Right atrium auricular region (tissue), 2 donors: ENCODE measurements around the gene CDK10. TPM values are rescaled to one million over a fixed set of nuclear protein-coding genes. Genes with fewer than 3 reads are reported as not detected.

Experiments
- DNase-seq: peaks from one replicate; pipeline ENCODE4 v3.0.0-alpha.2; 2019; ENCODE audit warnings: low spot score
- H3K27ac ChIP-seq, 2 donors: fragments of 200-600 bp; sonication (generic); 1 replicate in 1 of 2; 2 replicates in 1 of 2; pipeline ENCODE4 v1.5.1; 2016 to 2019
- H3K27me3 ChIP-seq, 2 donors: fragments of 200-600 bp; sonication (generic); one replicate each; pipeline versions ENCODE4 v1.5.1 to v1.6.0; 2017 to 2019
- H3K36me3 ChIP-seq: fragments of 200-600 bp; sonication (generic); one replicate; pipeline ENCODE4 v1.5.1; 2016
- H3K4me1 ChIP-seq, 2 donors: fragments of 200-600 bp; sonication (generic); one replicate each; pipeline versions ENCODE4 v1.5.1 to v1.6.0; 2017 to 2019
- H3K4me3 ChIP-seq, 2 donors: fragments of 200-600 bp; sonication (generic); 1 replicate in 1 of 2; 2 replicates in 1 of 2; pipeline ENCODE4 v1.5.1; 2017 to 2019; ENCODE audit warnings: mild to moderate bottlenecking in 1 of 2, moderate library complexity in 1 of 2
- H3K9me3 ChIP-seq, 2 donors: fragments of 200-600 bp; sonication (generic); one replicate each; pipeline ENCODE4 v1.5.1; 2019
- total RNA-seq, 2 donors: library from RNA; depleted of rRNA; stranded (reverse); fragments of >200 nt; gene quantifications; one replicate each; pipeline ENCODE4 v1.1.0, GENCODE V29; 2016
- TF ChIP-seq, protein P1 (sequence below), 2 donors: fragments of 200-600 bp; sonication (generic); IDR thresholded peaks; one replicate each; pipeline ENCODE4 v1.5.1; 2019; ENCODE audit warnings: antibody characterized with exemption in 2 of 2

The CDK10 gene
- total RNA-seq, 2 donors from 2014 or later: 13.8 to 20.2 TPM

DNA sequence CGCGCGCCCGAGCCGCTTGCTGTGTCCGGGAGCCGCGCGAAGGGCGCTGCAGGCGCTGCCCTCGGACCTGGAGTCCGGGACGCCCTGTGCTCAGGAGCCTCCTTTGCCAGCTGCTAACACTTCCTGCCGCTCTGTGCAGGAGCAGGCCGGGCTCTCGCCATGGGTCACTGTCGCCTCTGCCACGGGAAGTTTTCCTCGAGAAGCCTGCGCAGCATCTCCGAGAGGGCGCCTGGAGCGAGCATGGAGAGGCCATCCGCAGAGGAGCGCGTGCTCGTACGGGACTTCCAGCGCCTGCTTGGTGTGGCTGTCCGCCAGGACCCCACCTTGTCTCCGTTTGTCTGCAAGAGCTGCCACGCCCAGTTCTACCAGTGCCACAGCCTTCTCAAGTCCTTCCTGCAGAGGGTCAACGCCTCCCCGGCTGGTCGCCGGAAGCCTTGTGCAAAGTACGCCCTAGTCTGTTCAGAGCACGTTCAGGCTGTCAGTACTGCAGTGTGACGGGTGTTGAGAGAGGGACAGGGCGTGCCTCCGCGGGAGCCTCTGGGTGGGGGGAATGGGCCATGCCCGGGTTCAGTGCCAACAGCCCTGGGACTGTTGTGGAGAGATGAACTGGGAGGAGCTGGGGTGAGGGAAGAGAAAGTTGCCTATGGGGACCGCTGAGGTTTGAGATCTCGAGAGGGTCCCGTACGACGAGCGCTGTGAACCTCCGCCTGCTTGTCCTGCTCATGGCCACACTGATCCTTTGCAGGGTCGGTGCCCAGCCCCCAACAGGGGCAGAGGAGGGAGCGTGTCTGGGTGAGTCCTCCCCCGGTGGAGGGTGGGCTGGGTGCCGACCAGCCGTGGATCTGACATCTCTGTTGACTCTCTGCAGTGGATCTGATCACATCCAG is 36.1 kb downstream of the CDK10 start:
- Histone ChIP-seq H3K4me1 (peaks cover 0 to 38% of the 10 kb centered on the region in 2 donors), H3K27me3 (no peaks in the 10 kb centered on the region), H3K4me3 (peak overlapping the region; percentile 82 to 95), H3K9me3 (no peaks in the 10 kb centered on the region), H3K36me3 (peaks cover 48% of the 10 kb centered on the region), H3K27ac (peak overlapping the region; percentile 97 to 100)
- TF ChIP-seq, protein P1, sequence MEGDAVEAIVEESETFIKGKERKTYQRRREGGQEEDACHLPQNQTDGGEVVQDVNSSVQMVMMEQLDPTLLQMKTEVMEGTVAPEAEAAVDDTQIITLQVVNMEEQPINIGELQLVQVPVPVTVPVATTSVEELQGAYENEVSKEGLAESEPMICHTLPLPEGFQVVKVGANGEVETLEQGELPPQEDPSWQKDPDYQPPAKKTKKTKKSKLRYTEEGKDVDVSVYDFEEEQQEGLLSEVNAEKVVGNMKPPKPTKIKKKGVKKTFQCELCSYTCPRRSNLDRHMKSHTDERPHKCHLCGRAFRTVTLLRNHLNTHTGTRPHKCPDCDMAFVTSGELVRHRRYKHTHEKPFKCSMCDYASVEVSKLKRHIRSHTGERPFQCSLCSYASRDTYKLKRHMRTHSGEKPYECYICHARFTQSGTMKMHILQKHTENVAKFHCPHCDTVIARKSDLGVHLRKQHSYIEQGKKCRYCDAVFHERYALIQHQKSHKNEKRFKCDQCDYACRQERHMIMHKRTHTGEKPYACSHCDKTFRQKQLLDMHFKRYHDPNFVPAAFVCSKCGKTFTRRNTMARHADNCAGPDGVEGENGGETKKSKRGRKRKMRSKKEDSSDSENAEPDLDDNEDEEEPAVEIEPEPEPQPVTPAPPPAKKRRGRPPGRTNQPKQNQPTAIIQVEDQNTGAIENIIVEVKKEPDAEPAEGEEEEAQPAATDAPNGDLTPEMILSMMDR (IDR thresholded peaks at IDR 0.05): no peak
- peak; percentile 77 for DNase-seq

DNA sequence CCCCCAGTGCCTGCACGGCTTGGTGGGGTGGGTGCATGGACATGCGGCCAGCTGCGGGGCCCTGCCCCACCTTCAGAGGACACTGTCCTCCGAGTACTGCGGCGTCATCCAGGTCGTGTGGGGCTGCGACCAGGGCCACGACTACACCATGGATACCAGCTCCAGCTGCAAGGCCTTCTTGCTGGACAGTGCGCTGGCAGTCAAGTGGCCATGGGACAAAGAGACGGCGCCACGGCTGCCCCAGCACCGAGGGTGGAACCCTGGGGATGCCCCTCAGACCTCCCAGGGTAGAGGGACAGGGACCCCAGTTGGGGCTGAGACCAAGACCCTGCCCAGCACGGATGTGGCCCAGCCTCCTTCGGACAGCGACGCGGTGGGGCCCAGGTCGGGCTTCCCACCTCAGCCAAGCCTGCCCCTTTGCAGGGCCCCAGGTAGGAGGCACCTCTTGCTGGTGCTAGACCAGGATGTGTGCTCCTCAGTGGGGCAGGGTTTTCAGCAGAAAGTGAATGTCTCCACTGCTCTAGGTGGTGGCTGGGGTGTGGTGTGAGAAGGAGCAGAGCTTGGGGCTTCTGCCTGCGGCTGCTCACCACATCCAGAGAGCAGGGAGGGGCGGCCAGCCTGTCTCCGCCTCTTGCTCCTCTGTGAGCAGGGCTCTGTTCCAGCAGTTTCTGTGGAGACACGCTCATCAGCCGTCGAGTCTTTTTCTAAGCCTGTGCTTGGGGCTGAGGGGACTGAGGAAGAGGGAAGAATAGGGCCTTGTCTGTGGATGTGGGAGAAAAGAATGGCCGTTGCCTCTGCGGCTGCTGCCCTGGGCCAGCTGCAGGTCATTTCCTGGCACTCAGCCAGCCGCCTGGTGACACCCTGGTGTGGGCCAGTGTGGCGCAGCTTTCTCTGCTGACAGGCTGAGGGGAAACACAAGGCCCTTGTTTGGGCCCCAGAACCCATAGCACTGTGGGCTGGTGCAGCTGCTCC is 37.1 kb downstream of the CDK10 start:
- peaks cover 54% of the 10 kb centered on the region for H3K36me3 ChIP-seq
- DNase-seq: no peak
- H3K4me3 ChIP-seq: peak overlapping the region in 1 of 2 donors; percentile 82
- no peaks in the 10 kb centered on the region for H3K9me3 ChIP-seq
- peaks cover 0 to 38% of the 10 kb centered on the region in 2 donors for H3K4me1 ChIP-seq
- TF ChIP-seq, protein P1 (IDR thresholded peaks at IDR 0.05): no peak
- no peaks in the 10 kb centered on the region for H3K27me3 ChIP-seq
- peak overlapping the region in 1 of 2 donors; percentile 97 for H3K27ac ChIP-seq

DNA sequence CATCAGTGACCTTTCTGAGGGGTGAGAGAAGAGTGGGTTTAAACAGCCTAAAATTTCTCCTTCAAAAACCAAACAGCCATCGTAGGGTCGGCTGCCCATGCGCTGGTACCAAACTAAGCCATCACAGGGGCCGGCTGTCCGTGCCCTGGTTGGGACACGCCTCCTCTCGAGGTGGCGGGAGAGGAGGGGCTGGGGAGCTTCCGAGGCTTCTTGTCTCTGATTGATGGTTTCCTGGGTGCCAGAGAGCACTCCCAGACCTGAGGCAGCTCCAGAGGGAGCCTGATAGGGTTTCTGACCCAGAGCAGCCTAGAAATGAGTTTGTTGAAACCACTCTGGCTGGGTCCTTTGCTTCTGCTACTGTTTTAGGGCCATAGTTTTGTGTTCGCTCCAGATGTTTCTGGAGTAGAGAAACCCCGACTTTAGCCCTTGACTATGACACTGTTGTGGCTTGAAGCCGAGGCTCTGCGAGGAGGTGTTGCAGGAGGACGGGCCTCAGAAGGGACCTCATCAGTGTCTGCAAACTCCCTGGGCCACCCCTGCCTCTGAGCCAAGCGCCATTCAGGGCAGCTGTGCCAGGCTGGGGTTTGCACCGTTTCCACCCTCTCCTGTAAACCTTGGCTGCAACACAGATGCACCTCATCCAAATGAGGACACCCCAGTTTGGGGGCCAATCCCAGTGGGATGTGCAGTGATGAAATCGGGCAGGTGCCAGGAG is 41.1 kb downstream of the CDK10 start:
- H3K4me1 ChIP-seq: peaks cover 0 to 22% of the 10 kb centered on the region in 2 donors
- no peaks in the 10 kb centered on the region for H3K9me3 ChIP-seq
- H3K27ac ChIP-seq: no peak overlapping the region
- no peaks in the 10 kb centered on the region for H3K27me3 ChIP-seq
- DNase-seq: no peak
- H3K36me3 ChIP-seq: peaks cover 92% of the 10 kb centered on the region
- TF ChIP-seq, protein P1 (IDR thresholded peaks at IDR 0.05): no peak
- H3K4me3 ChIP-seq: no peak overlapping the region

DNA sequence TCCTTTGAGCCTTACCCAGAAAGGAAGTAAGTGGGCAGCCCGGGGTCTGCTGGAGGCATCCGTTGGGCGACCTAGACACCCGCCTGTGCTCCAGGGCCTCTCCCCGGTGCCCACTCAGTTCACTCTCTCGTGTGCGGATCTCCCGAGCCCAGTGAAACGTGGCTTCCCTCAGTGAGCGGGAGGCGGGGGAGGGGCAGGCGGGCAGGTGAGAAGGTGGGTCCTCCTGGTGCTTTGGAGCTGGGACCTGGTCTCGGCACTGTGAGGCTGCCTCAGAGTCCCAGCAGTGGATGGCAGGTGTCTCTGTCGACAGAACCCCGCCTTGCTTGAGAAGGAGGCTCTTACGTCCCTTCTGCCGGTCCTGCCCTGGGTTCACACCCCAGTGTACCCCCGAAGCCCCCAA is 42.8 kb downstream of the CDK10 start:
- Histone ChIP-seq H3K36me3 (peaks cover 93% of the 10 kb centered on the region), H3K4me3 (no peak overlapping the region), H3K9me3 (no peaks in the 10 kb centered on the region), H3K27ac (no peak overlapping the region), H3K27me3 (no peaks in the 10 kb centered on the region), H3K4me1 (peaks cover 0 to 4% of the 10 kb centered on the region in 2 donors)
- TF ChIP-seq, protein P1 (IDR thresholded peaks at IDR 0.05): no peak
- DNase-seq: no peak

DNA sequence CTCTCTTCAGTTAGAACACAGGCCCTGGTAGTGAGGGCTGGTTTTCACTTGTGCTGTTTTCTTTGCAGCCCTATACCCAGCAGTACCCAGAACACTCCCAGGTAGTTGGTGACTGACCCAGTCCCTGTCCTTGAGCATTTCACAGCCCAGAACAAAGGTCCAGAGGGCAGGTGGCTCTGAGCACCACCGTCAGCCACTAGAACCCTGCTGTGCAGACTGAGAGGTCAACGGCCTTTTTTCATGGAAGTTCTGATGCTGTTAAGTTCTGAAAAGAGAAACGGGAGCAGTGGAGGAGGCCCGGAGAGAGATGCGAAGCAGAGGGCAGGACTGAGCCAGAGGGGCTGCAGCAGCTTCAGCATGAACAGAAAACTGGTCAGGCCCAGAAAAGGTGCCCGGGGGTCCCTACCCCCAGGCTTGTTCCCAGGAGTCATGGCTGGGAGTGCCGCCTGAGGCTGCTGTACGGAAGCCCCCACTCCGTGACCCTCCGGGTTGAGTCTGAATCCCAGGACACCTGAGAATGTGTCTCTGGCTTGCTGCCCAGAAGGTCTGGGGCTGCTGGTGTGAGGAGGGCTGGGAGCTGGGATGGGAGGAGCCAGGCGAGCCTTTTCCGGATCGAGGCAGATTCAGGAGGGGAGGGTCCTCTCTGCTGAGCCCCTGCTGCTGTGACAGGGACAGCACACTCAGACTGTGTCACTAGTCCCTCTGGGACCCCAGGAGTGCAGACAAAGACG is 43.5 kb downstream of the CDK10 start:
- H3K27ac ChIP-seq: no peak overlapping the region
- TF ChIP-seq, protein P1 (IDR thresholded peaks at IDR 0.05): no peak
- H3K9me3 ChIP-seq: no peaks in the 10 kb centered on the region
- no peaks in the 10 kb centered on the region for H3K4me1 ChIP-seq
- peaks cover 94% of the 10 kb centered on the region for H3K36me3 ChIP-seq
- H3K27me3 ChIP-seq: no peaks in the 10 kb centered on the region
- H3K4me3 ChIP-seq: no peak overlapping the region
- DNase-seq: no peak
